ENCODE measurements around the gene IQCH. TPM values are rescaled to one million over a fixed set of nuclear protein-coding genes. Genes with fewer than 3 reads are reported as not detected.

IQCH gene
- total and polyA plus RNA-seq, 9 of the 15 experiments (the other 6 are each of a cell fraction or from before 2014, with no cell fraction given), result 1.8 to 3.9 (median 2.7) TPM

DNA sequence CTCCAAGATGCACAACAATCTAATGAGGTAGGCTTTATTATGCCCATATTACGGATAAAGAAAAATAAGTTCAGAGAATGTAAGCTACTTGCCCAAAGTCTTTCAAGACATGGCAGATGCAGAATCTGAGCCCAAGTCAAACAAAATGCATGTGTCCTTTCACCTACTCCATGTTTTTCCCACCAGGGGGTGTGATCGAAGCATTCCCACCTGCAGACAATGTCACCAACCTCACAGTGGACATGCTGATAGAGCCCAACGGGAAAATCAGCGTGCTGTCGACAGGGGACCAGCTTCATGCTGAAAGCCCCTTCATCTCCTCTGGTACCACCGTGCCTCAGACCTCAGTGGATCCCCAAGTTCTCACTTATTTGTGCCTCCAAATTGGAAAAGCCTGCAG lies 166.5 kb downstream of the IQCH start:
- TF ChIP-seq, protein P1, sequence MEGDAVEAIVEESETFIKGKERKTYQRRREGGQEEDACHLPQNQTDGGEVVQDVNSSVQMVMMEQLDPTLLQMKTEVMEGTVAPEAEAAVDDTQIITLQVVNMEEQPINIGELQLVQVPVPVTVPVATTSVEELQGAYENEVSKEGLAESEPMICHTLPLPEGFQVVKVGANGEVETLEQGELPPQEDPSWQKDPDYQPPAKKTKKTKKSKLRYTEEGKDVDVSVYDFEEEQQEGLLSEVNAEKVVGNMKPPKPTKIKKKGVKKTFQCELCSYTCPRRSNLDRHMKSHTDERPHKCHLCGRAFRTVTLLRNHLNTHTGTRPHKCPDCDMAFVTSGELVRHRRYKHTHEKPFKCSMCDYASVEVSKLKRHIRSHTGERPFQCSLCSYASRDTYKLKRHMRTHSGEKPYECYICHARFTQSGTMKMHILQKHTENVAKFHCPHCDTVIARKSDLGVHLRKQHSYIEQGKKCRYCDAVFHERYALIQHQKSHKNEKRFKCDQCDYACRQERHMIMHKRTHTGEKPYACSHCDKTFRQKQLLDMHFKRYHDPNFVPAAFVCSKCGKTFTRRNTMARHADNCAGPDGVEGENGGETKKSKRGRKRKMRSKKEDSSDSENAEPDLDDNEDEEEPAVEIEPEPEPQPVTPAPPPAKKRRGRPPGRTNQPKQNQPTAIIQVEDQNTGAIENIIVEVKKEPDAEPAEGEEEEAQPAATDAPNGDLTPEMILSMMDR (IDR thresholded peaks at IDR 0.05 in 2 of 3, conservative IDR thresholded peaks at IDR 0.05 in 1 of 3; ENCODE audit: insufficient read depth in 2 of 3, low read depth in 1 of 3, low read length in 3 of 3), result peak; percentile 15 to 34 (median 16); a peak in 2 of 6 replicates
- TF ChIP-seq, protein P2, sequence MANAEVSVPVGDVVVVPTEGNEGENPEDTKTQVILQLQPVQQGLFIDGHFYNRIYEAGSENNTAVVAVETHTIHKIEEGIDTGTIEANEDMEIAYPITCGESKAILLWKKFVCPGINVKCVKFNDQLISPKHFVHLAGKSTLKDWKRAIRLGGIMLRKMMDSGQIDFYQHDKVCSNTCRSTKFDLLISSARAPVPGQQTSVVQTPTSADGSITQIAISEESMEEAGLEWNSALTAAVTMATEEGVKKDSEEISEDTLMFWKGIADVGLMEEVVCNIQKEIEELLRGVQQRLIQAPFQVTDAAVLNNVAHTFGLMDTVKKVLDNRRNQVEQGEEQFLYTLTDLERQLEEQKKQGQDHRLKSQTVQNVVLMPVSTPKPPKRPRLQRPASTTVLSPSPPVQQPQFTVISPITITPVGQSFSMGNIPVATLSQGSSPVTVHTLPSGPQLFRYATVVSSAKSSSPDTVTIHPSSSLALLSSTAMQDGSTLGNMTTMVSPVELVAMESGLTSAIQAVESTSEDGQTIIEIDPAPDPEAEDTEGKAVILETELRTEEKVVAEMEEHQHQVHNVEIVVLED (CRISPR knock-in tag; IDR thresholded peaks at IDR 0.05), result no peak
- TF ChIP-seq, protein P3, sequence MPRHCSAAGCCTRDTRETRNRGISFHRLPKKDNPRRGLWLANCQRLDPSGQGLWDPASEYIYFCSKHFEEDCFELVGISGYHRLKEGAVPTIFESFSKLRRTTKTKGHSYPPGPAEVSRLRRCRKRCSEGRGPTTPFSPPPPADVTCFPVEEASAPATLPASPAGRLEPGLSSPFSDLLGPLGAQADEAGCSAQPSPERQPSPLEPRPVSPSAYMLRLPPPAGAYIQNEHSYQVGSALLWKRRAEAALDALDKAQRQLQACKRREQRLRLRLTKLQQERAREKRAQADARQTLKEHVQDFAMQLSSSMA (CRISPR knock-in tag; IDR thresholded peaks at IDR 0.05), result no peak
- peak in 1 of 2 experiments; percentile 24; a peak in 1 of 4 replicates for TF ChIP-seq RAD21 (CRISPR knock-in tag; conservative IDR thresholded peaks at IDR 0.05 in 1 of 2, IDR thresholded peaks at IDR 0.05 in 1 of 2)
- Histone ChIP-seq H3K9me1 (ENCODE audit: control insufficient read depth, insufficient read depth, low read length) (no peaks in the 10 kb centered on the region), H3K9me3 (replicated peaks; ENCODE audit: control insufficient read depth, insufficient read depth, low read depth, low read length) (no peaks in the 10 kb centered on the region), H3K36me3 (ENCODE audit: control insufficient read depth, insufficient read depth, low read length) (no peaks in the 10 kb centered on the region), H3K4me1 (replicated peaks in 1 of 2; ENCODE audit: control insufficient read depth in 2 of 2, insufficient read depth in 2 of 2, low read length in 2 of 2) (no peaks in the 10 kb centered on the region), H3K9ac (ENCODE audit: insufficient read depth in 1 of 2, low read depth in 2 of 2, low read length in 2 of 2) (no peak overlapping the region), H3K4me2 (ENCODE audit: insufficient read depth, low read length) (no peak overlapping the region), H3K27me3 (ENCODE audit: control insufficient read depth in 2 of 2, insufficient read depth in 2 of 2, low read length in 2 of 2) (no peaks in the 10 kb centered on the region), H3K27ac (ENCODE audit: extremely low read depth, low read depth, low read length) (no peak overlapping the region), H2AFZ (ENCODE audit: low read depth, low read length) (no peak overlapping the region), H3K79me2 (ENCODE audit: control insufficient read depth, insufficient read depth, low read length) (no peaks in the 10 kb centered on the region), H4K20me1 (replicated peaks; ENCODE audit: control insufficient read depth, insufficient read depth, low read length) (no peaks in the 10 kb centered on the region), H3K4me3 (no peak overlapping the region)
- intact Hi-C loops (cut with micrococcal nuclease) (no loop called here), in situ Hi-C loops (cut with MboI) (loop anchor here (10.0 kb wide), 1 partner anchor 476 kb away; no protein-coding TSS in a partner anchor)
- BruUV-seq (replicated peaks), result no TSS peak
- WGBS (ENCODE audit: insufficient coverage, low coverage, missing lambda C conversion rate), result 32% methylated on average over 6 of the region's 6 CpGs
- FAIRE-seq (peak; percentile 40), ATAC-seq (peak; percentile 34; the same call in 1 of the 3 replicates), DNase-seq (ENCODE audit: extremely low read depth in 1 of 4, low spot score in 3 of 4) (peak in 2 of 4 experiments; percentile 27 to 35)
- ChIA-PET CTCF (ENCODE audit: low intra/inter-chr PET ratio) (no interaction called here), POLR2A (interaction anchor here (1.0 to 1.5 kb wide), 2 partner anchors 9 to 15 kb away, joined by 3 to 4 read pairs; no protein-coding TSS in a partner anchor)

All from K562 (cell line).